PC-9 (cell line): ENCODE results near the gene MPEG1.

Source experiments
- EZH2 ChIP-seq: fragments of 200-600 bp; sonication (generic); IDR thresholded peaks from 2 replicates; pipeline ENCODE4 v1.8.0; 2017; ENCODE audit warnings: antibody characterized with exemption, low read depth
- TF ChIP-seq, protein P1 (sequence below): fragments of 200-600 bp; sonication (generic); conservative IDR thresholded peaks from 2 replicates; pipeline ENCODE4 v1.6.1; 2017; ENCODE audit warnings: mixed run types, antibody characterized with exemption, mild to moderate bottlenecking, moderate library complexity

GRCh38 chr11:59200423-59200746 is 12.3 kb downstream of the MPEG1 start:
- TF ChIP-seq, protein P1, sequence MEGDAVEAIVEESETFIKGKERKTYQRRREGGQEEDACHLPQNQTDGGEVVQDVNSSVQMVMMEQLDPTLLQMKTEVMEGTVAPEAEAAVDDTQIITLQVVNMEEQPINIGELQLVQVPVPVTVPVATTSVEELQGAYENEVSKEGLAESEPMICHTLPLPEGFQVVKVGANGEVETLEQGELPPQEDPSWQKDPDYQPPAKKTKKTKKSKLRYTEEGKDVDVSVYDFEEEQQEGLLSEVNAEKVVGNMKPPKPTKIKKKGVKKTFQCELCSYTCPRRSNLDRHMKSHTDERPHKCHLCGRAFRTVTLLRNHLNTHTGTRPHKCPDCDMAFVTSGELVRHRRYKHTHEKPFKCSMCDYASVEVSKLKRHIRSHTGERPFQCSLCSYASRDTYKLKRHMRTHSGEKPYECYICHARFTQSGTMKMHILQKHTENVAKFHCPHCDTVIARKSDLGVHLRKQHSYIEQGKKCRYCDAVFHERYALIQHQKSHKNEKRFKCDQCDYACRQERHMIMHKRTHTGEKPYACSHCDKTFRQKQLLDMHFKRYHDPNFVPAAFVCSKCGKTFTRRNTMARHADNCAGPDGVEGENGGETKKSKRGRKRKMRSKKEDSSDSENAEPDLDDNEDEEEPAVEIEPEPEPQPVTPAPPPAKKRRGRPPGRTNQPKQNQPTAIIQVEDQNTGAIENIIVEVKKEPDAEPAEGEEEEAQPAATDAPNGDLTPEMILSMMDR, result no peak
- no peak for TF ChIP-seq EZH2
